Uterus (tissue), 4 donors: Measurements from ENCODE around the gene TRIM54. TPM values are rescaled to one million over a fixed set of nuclear protein-coding genes. Genes with fewer than 3 reads are reported as not detected.
"Not testable (repeated sequence)": the region's sequence is repeated elsewhere in the genome, so short reads cannot be mapped to it uniquely, and the experiment has no call there.

Experiments used
- DNase-seq, 2 donors: peaks; one replicate each; pipeline ENCODE4 v3.0.0-alpha.2; 2019 to 2020
- H3K27ac ChIP-seq, 2 donors: fragments of 200-600 bp; sonication (generic); 1 replicate in 1 of 2; 2 replicates in 1 of 2; pipeline ENCODE4 v1.5.1; 2016 to 2018
- H3K27me3 ChIP-seq, 2 donors: fragments of 200-600 bp; sonication (generic); one replicate each; pipeline ENCODE4 v1.5.1; 2018 to 2019; ENCODE audit warnings: control low read depth in 1 of 2
- H3K36me3 ChIP-seq, 2 donors: fragments of 200-600 bp; sonication (generic); one replicate each; pipeline ENCODE4 v1.5.1; 2019; ENCODE audit warnings: control low read depth in 1 of 2
- H3K4me1 ChIP-seq, 2 donors: fragments of 200-600 bp; sonication (generic); one replicate each; pipeline ENCODE4 v1.5.1; 2018 to 2019; ENCODE audit warnings: control low read depth in 1 of 2
- H3K4me3 ChIP-seq, 2 donors: fragments of 200-600 bp; sonication (generic); 1 replicate in 1 of 2; 2 replicates in 1 of 2; pipeline ENCODE4 v1.5.1; 2018 to 2019; ENCODE audit warnings: mild to moderate bottlenecking in 1 of 2
- H3K9me3 ChIP-seq, 2 donors: fragments of 200-600 bp; sonication (generic); one replicate each; pipeline ENCODE4 v1.5.1; 2019; ENCODE audit warnings: control low read depth in 1 of 2
- CTCF ChIP-seq, 4 experiments: fragments of 200-600 bp in 2 of 4; fragments of 450-650 bp in 2 of 4; sonication (generic) in 2 of 4; IDR thresholded peaks; one replicate each; pipeline ENCODE4 v1.5.1; 2016 to 2019; ENCODE audit warnings: antibody characterized with exemption in 4 of 4, mild to moderate bottlenecking in 2 of 4, moderate library complexity in 1 of 4
- POLR2A ChIP-seq, 2 donors: fragments of 450-650 bp; IDR thresholded peaks; one replicate each; pipeline ENCODE4 v1.6.1; 2016; ENCODE audit warnings: antibody characterized with exemption in 2 of 2, mild to moderate bottlenecking in 1 of 2, moderate library complexity in 1 of 2
- intact Hi-C: fragments of 100-400 bp; cut with DNase I; formaldehyde crosslinking; loops from one replicate; pipeline ENCODE4 v1.15.1; 2023; ENCODE audit warnings: low total_unique reads
- total RNA-seq, 4 donors: library from RNA; depleted of rRNA in 3 of 4; stranded (reverse); fragments of >200 nt in 3 of 4; gene quantifications; one replicate each; pipeline versions ENCODE4 v1.1.0 to v1.2.4, GENCODE V29; 2014 to 2023
- donor health status: DM: yes; HTN: yes; CAD: no.

TRIM54 gene
- total RNA-seq, 4 donors from 2014 or later: 0.26 to 5.0 (median 0.58) TPM

- Histone ChIP-seq H3K4me3 (no peak overlapping the region), H3K27ac (no peak overlapping the region), H3K27me3 (no peaks in the 10 kb centered on the region), H3K4me1 (no peaks in the 10 kb centered on the region), H3K36me3 (no peaks in the 10 kb centered on the region), H3K9me3 (no peaks in the 10 kb centered on the region)
- intact Hi-C loops: no loop called here
- TF ChIP-seq CTCF (IDR thresholded peaks at IDR 0.05) (no peak), POLR2A (IDR thresholded peaks at IDR 0.05) (no peak)
- DNase-seq: no peak
These were observed 14.3 kb downstream of the TRIM54 start for GRCh38 chr2:27296481-27296880.

- intact Hi-C loops: no loop called here
- H3K27me3 ChIP-seq: no peaks in the 10 kb centered on the region
- no peaks in the 10 kb centered on the region for H3K36me3 ChIP-seq
- TF ChIP-seq CTCF (IDR thresholded peaks at IDR 0.05) (no peak), POLR2A (IDR thresholded peaks at IDR 0.05) (no peak)
- H3K4me1 ChIP-seq: no peaks in the 10 kb centered on the region
- no peaks in the 10 kb centered on the region for H3K9me3 ChIP-seq
- H3K27ac ChIP-seq: no peak overlapping the region
- H3K4me3 ChIP-seq: no peak overlapping the region
- DNase-seq: no peak
These were observed 15.0 kb downstream of the TRIM54 start for GRCh38 chr2:27297195-27297594.

- Histone ChIP-seq H3K9me3 (no peaks in the 10 kb centered on the region), H3K4me1 (no peaks in the 10 kb centered on the region), H3K4me3 (no peak overlapping the region), H3K36me3 (no peaks in the 10 kb centered on the region), H3K27ac (no peak overlapping the region), H3K27me3 (no peaks in the 10 kb centered on the region)
- no peak for DNase-seq
- intact Hi-C loops: no loop called here
- TF ChIP-seq CTCF (IDR thresholded peaks at IDR 0.05) (no peak), POLR2A (IDR thresholded peaks at IDR 0.05) (no peak)
These were observed 16.3 kb downstream of the TRIM54 start for GRCh38 chr2:27298391-27299080.

- H3K4me3 ChIP-seq, H3K27ac ChIP-seq, DNase-seq, H3K36me3 ChIP-seq, H3K4me1 ChIP-seq, H3K9me3 ChIP-seq, intact Hi-C loops, H3K27me3 ChIP-seq: not testable (repeated sequence)
These were observed 18.4 kb downstream of the TRIM54 start for GRCh38 chr2:27300606-27301005.

GRCh38 chr2:27303093-27304025, 21.1 kb downstream of the TRIM54 start:
- Histone ChIP-seq H3K4me3 (peak overlapping the region; percentile 7 to 15), H3K27me3 (peaks cover 22% of the 10 kb centered on the region in 2 donors), H3K36me3 (no peaks in the 10 kb centered on the region), H3K9me3 (no peaks in the 10 kb centered on the region), H3K4me1 (peaks cover 0 to 16% of the 10 kb centered on the region in 2 donors), H3K27ac (peak overlapping the region in 1 of 2 donors; percentile 3)
- intact Hi-C loops: no loop called here
- peak; percentile 40 to 51 for DNase-seq
- TF ChIP-seq POLR2A (IDR thresholded peaks at IDR 0.05): no peak
- peak; percentile 78 to 91 (median 83) for TF ChIP-seq CTCF (IDR thresholded peaks at IDR 0.05)
